GM12875 (cell line): ENCODE data around the gene GATC.

ENCODE experiments used
- H3K4me3 ChIP-seq: one replicate; pipeline ENCODE4 v1.5.1; 2011; ENCODE audit warnings: low read depth, low read length, control low read depth
- CTCF ChIP-seq: IDR thresholded peaks from 2 replicates; pipeline ENCODE4 v1.5.1; 2011; ENCODE audit warnings: low read depth, mild to moderate bottlenecking, control low read depth, inconsistent platforms, low read length, moderate library complexity, borderline replicate concordance; ENCODE audit not compliant: insufficient read depth

Gene GATC

GRCh38 chr12:120406069-120406468 is 40.2 kb upstream of the GATC start:
- no peak for TF ChIP-seq CTCF
- H3K4me3 ChIP-seq = no peak overlapping the region

- no peak overlapping the region for H3K4me3 ChIP-seq
- no peak for TF ChIP-seq CTCF
Observed at GRCh38 chr12:120406553-120406952, 39.7 kb upstream of the GATC start.

GRCh38 chr12:120408771-120409170 is 37.5 kb upstream of the GATC start:
- TF ChIP-seq CTCF = no peak
- H3K4me3 ChIP-seq = no peak overlapping the region

GRCh38 chr12:120412421-120412820 is 33.8 kb upstream of the GATC start:
- TF ChIP-seq CTCF = no peak
- no peak overlapping the region for H3K4me3 ChIP-seq

GRCh38 chr12:120413901-120414695 is 32.1 kb upstream of the GATC start:
- no peak for TF ChIP-seq CTCF
- H3K4me3 ChIP-seq = no peak overlapping the region

GRCh38 chr12:120416490-120417216 is 29.6 kb upstream of the GATC start:
- TF ChIP-seq CTCF = no peak
- no peak overlapping the region for H3K4me3 ChIP-seq

GRCh38 chr12:120417917-120418580 is 28.2 kb upstream of the GATC start:
- no peak for TF ChIP-seq CTCF

More at GRCh38 chr12:120417917-120418580, 28.2 kb upstream of the GATC start:
- no peak overlapping the region for H3K4me3 ChIP-seq
